Measurements from ENCODE around the gene EML6.

The EML6 gene

GRCh38 chr2:54760310-54760709 lies 36.8 kb downstream of the EML6 start:
- no peak for FAIRE-seq

DNA sequence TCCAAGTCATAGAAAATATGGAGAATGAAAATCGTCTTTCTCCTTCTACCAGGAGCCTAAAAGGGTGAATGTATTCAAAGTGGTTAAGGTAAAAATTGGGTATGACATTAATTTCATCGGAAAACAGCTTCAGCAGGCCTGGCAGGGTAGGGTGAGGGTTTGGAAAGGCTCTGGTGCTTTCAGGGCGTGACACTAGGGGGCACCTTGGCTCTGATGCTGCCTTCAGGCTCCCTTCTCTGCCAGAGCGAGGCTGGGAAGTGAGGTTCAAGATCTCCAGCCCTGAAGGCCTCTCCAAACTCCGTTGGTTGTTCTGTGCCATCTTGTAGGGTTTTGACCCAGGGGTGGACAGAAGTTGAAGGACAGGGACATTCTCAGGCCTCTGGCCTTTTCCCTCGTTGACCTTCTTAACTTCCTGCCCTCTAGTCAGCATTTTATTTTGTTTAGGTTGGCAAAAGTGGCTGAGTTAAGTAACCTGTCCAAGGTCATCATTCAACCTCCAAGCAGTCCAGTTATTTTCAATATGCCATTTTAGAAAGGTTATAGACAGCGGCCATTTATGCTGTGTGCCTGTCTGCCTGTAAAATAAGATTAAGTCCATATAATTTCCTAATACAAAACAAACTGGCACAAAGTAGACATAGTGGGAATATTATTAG lies 40.3 kb downstream of the EML6 start:
- no peak for FAIRE-seq

DNA sequence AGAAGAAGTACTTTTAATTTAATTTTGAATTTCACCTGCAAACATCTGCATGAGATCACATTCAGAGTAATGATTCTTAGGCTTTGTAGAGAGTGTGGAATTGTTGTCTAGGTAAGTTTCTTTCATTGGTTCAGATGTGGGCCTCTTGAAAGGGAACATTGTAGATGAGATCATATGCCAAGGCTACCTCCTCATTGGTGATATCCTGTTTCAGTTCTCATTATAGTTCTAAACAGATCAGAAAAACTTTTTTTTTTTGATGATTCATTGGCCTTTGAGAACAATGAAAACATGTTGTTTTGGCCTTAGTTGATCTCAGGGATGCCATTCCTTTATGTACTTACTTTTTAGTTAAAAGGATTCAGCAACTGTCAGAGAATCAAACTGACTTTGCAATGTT lies 44.5 kb downstream of the EML6 start:
- no peak for FAIRE-seq

DNA sequence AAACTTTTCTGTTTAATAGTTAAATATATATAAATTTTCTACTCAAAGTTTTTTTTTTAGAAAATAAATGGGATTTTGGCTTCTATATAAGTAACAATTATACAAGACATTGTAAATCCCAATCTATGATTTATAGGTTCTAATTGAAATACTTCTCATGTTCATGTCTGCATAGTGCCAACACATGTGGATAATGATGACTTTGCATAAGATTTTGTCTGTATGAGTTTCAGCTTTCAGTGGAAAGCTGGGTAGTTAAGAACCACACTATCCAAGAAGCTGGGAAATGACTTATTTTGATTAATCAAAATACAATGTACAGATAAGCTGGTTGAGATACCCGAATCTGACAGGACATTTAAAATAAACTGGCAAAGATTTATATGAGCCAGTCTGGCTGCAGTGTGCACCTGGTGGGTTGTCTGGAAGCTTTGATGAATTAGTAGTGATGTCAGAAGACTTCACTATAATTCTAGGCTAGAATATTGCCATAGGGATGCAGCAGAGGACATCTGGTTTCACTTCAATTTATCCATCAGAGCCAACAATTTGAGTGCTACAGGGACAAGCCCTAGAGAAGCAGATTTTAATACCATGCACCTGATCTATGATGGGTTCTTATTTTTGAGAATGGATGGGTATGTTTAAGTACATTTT lies 45.4 kb downstream of the EML6 start:
- no peak for FAIRE-seq

- no peak for FAIRE-seq
Measured at GRCh38 chr2:54770211-54770610, 46.7 kb downstream of the EML6 start.

DNA sequence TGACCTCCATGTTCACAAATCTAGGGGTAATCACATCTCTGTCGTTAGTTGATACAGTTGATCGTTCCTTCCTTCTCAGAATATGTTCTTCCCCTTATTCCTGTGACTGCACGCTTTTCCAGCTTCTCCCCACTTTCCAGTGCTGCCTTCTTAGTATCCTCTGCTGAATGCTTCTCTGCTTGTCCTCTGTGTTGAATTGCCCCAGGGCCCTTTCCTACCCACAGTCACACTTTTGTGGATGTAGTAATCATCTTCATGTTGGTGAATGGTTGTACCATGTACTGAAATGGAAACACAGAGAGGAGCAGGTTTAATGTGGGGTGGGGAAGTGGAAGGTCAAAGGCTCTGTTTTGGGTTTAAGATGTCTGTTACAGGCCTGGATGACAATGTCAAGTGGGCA lies 47.2 kb downstream of the EML6 start:
- FAIRE-seq: no peak

DNA sequence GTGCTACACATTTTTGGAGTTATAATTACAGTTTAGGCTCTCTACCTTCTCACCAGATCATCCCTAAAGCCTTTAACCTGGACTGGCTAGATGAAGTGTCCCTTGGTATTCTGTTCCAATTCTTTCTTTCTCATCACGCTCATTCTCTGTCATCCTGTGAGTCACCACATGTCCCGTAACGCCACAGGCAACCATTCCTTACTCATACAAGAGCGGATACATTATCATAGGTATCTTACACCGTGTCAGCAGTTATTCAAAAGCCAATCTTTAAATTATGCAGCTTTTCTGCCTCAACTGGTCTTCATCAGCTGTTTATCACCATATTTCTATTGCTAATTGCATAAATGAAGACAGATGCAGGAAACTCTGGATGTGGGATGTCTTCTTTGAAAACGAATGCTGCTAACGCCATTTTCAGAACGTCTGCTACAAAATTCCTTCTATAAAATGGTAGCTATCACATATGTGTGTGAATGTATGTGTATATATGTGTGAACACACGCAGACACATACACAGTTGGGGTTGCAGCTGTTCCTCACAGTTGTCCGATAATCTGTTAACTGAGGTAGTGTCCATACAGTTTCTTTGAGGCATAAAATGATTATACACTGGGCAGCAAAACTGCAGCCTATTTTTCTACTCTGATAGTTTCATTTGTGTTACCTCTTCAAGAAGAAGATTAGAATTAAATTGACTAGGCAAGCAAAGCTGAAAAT lies 47.9 kb downstream of the EML6 start:
- no peak for FAIRE-seq

DNA sequence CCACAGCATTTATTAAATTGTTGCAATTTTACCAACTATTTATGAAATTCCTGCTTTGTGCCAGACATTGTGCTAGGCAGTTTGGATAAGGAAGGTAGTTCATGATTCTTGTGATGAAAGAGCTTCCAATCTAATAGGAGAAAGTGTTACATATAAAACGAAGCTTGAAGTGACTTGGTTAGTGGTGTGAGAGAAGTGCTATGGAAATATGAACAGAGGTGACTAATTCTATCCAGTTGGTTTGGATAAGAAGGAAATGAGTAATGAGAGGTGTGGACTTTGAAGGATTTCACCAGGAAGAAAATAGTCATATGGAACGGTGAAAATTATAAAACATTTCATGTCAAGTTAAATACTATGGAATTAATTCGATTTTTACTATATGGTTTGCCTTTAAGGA lies 48.6 kb downstream of the EML6 start:
- FAIRE-seq: no peak

DNA sequence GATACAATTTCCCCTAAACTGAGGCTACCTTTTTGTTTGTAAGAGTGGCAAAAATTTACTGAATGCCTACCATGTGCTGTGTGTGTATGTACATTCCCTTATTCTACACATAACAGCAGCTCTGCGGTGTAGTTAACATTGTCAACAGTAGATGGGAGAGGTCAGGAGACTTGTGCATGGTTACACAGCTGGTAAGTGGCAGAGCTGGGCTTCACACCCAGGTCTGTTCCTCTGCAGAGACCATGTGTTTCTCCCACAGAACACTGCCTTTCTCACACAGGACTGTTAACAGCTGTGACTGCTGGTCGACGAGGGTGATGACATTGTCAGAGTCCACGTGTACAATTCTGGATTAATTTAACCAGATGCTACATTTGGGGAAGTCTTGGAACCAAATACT lies 49.1 kb downstream of the EML6 start:
- FAIRE-seq: no peak

DNA sequence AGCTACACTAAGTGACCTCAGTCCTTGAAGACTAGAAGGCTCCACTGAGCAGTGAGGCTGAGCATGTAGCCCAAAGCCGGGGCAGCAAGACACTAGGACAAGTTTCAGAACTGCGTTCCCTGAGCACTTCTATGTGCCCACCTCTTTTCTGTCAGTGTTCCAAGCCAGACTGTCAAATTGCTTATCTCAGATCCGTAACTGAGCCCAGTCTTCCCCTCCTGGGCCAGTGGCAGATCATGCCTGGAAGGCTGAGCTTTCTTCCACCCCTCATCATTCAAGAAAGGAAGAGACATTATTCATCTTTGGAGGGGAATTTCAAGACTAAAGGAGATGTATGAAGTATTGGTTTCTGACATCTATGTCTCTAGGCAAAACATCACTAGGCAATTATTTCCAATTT lies 49.8 kb downstream of the EML6 start:
- FAIRE-seq: no peak

DNA sequence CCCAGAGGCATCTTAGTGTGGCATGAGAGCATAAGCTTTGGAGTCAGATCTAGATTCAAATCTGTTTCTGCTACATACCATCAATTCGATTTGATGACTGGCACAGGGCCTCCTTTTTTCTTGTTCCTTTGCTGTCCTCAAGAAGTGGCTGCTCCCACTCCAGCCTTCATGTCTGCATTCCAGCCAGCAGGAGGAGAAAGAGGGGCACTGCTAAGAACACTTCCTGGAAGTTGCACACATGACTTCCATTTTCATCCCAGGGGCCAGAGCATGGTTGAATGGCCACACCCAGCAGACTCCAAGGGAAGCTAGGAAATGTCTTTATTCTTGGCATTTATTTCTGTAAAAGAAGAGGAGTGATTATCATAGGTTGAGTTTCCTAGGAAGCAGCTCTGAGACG lies 50.4 kb downstream of the EML6 start:
- FAIRE-seq: no peak

GRCh38 chr2:54775710-54776109 lies 52.2 kb downstream of the EML6 start:
- FAIRE-seq: no peak

GRCh38 chr2:54776494-54776893 lies 53.0 kb downstream of the EML6 start:
- FAIRE-seq: no peak

- no peak for FAIRE-seq
Measured at GRCh38 chr2:54783349-54783748, 59.9 kb downstream of the EML6 start.

GRCh38 chr2:54787270-54787669 lies 63.8 kb downstream of the EML6 start:
- no peak for FAIRE-seq

- FAIRE-seq: no peak
Measured at GRCh38 chr2:54787755-54788366, 64.4 kb downstream of the EML6 start.

DNA sequence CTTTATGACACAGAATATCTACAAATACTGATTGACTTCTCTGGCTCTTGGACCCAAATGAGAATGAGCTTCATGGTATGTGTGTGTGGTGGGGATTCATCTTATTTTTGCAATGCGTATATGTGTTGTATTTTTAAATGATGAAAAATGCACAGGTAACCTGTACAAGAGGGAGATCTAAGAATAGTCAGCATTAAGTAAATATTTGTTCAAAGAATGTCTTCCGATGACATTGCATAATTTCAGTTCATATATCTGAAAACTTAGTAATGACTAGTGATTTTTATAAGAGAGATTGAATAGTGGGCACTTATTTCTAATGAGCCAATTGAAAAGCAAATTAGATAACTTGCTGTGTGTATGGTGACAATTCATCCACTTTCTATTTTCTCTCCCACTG lies 66.4 kb downstream of the EML6 start:
- no peak for FAIRE-seq

GRCh38 chr2:54791831-54792230 lies 68.4 kb downstream of the EML6 start:
- FAIRE-seq: peak; percentile 54

DNA sequence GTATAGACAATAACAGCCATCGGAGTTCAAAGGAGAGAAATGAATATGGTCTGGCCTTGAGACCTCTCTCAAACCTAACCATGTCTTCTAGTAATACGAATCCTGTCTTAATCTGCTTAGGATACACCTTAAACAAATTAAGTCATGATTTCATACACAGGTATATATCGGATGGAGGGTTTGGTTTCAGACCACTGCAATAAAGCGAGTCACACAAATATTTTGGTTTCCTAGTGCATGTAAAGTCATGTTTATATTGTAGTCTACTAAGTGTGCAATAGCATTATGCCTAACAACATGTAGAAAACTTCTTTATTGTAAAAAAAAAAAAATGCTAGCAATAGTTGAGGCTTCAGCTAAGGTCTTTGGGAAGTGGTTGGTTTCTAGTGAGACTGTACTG lies 73.8 kb downstream of the EML6 start:
- no peak for FAIRE-seq

- no peak for FAIRE-seq
Measured at GRCh38 chr2:54801352-54801751, 77.9 kb downstream of the EML6 start.

DNA sequence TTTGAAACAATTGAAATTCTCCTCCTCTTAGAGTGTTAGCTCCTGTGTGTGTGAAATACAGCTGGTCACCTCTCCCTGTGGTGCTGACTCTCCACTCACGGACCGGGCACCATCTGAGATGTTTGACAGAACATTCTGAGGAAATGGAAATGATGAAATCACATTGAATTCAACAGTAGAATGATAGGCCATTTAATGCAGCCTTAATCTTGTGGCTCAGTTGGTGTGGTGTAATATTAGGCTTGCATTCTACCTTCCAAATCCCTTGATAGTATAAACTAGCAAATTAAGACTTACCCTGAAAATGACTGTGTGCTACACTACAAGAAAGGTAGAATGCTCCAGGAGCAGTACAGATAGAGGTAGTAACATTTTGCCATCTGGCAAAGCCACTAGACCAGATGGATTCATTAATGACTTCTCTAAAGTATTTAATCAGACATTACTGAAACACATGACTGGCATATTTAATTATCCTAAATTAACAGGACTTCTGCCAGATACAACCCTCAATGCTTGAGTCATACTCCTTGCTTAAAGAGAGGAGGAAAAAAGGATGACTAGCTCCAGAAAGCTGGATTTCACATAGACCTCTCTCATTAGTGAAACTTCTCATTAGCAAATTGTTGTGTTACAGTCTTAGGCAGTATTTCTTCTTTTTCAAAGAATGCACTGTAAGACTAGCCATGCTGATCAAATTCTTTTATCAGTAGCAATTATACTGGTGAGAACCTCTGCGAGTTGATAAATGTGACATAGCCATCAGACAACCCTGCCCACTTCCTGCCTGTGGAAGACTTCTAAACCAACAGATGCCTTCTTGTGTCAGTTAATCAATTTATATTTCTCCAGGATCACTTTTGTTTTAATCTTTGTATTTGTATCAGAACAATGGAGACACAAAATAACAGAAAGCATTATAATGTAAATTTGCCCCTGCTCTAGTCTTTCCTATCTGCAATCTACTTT lies 80.6 kb downstream of the EML6 start:
- FAIRE-seq: no peak

DNA sequence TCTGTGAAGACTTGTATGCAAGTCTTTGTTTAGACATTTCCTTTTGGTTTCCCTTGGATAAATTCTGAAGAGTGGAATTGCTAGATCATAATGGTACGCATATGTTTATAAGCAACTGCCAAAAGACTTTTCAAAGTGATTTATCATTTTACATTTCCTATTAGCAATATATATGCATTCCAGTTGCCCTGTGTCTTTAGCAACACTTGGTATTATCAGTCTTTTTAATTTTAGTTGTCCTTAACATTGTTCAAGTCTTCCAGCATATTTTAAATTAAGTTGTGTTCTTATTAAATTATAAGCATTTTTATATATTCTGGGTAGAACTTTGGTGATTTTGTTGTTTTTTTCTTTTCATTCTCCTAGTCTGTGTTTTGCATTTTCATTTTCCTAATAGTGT lies 81.8 kb downstream of the EML6 start:
- peak; percentile 12 for FAIRE-seq

DNA sequence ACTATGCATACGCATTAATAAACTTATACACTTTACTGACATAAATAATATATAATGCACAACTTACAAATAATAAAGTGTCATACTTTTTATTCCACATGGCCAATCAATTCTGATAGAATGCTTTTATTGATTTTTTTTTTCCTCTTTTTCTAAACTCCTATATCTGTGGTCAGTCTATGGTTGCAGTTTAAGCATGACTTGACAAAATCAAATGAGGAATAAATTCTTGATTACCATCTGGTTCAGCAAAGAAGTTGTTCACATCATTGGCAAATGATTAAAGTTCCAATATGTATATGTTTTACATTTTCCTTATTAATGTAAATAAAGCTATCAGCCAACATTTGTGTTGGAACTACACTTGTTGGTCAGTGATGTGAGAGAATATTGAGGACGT lies 83.5 kb downstream of the EML6 start:
- no peak for FAIRE-seq
